GM12878 (cell line): ENCODE results near the gene TXNRD1.

Experiments
- CBFB ChIP-seq: IDR thresholded peaks from 2 replicates; pipeline ENCODE4 v1.6.1; 2016; ENCODE audit warnings: antibody characterized with exemption, low read depth
- CBX5 ChIP-seq: sonication (generic); IDR thresholded peaks from 2 replicates; pipeline ENCODE4 v1.6.1; 2016; ENCODE audit warnings: low read depth, moderate library complexity, mild to moderate bottlenecking, inconsistent platforms
- CEBPB ChIP-seq, 2 experiments: fragments of 150-350 bp in 1 of 2; IDR thresholded peaks; 2 replicates each; pipeline ENCODE4 v1.6.1; 2012 to 2014; ENCODE audit warnings: low read depth in 2 of 2, low read length in 2 of 2, borderline replicate concordance in 1 of 2, inconsistent platforms in 1 of 2
- NR2C1 ChIP-seq: fragments of 450-650 bp; IDR thresholded peaks from 2 replicates; pipeline ENCODE4 v1.6.1; 2017; ENCODE audit warnings: antibody characterized with exemption, mild to moderate bottlenecking, moderate library complexity
- RFX5 ChIP-seq: IDR thresholded peaks from 2 replicates; pipeline ENCODE4 v1.6.1; 2011; ENCODE audit warnings: low read depth, low read length, improper control_type of control experiment
- SMC3 ChIP-seq: IDR thresholded peaks from 2 replicates; pipeline ENCODE4 v1.6.1; 2011; ENCODE audit warnings: low read length, improper control_type of control experiment, borderline replicate concordance
- SUPT20H ChIP-seq: IDR thresholded peaks from 2 replicates; pipeline ENCODE4 v1.6.1; 2011; ENCODE audit warnings: low read depth, mild to moderate bottlenecking, low read length, moderate library complexity, borderline replicate concordance; ENCODE audit not compliant: control insufficient read depth
- TF ChIP-seq, protein P1 (sequence below): IDR thresholded peaks from 2 replicates; pipeline ENCODE4 v1.6.1; 2012; ENCODE audit warnings: low read depth, low read length, improper control_type of control experiment
- TF ChIP-seq, protein P2 (sequence below), 3 experiments: IDR thresholded peaks in 2 of 3; conservative IDR thresholded peaks in 1 of 3; 2 replicates each; pipeline ENCODE4 v1.5.1; 2011; ENCODE audit warnings: low read depth in 3 of 3, low read length in 3 of 3, mild to moderate bottlenecking in 3 of 3, control low read depth in 2 of 3, moderate library complexity in 2 of 3, inconsistent platforms in 1 of 3, mixed read lengths in 1 of 3; ENCODE audit not compliant: control insufficient read depth in 2 of 3, insufficient read depth in 1 of 3; ENCODE audit errors: extremely low read depth in 1 of 3

DNA sequence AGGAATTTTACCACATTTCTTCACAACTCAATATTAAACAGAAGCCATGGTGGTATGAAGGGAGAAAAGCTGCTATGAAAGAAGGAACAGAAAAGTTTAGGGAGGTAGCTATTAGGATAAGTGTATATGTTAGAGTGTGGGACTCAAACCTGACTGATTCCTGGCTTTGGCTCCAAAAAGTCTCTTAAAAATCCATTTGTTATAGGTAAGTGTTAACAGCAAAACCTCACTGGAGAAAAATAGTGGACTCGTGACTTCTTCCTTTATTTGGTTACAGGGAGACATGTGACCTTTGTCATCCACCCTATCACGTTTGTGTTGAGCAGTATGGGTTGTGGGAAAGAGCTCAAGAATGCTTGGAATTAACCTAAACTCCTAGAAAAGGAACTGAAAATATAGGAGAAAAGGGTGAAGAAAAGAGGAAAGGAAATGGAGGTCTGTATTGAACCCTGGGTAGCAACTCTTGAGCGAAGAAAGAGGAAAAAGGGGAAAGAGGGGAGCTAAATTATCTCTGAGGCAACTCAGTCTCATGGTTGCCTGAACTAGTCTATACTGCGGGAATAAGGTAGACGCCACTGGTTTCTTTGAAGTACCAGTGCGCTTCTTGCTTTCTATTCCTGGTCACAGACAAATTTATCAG is 84.4 kb downstream of the TXNRD1 start:
- TF ChIP-seq CEBPB (IDR thresholded peaks at IDR 0.05; ENCODE audit: borderline replicate concordance in 1 of 2, low read depth in 2 of 2, low read length in 2 of 2) (no peak), SMC3 (no peak), CBFB (no peak), RFX5 (no peak), CBX5 (no peak), NR2C1 (no peak), SUPT20H (no peak)
- TF ChIP-seq, protein P1, sequence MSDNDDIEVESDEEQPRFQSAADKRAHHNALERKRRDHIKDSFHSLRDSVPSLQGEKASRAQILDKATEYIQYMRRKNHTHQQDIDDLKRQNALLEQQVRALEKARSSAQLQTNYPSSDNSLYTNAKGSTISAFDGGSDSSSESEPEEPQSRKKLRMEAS = no peak
- TF ChIP-seq, protein P2, sequence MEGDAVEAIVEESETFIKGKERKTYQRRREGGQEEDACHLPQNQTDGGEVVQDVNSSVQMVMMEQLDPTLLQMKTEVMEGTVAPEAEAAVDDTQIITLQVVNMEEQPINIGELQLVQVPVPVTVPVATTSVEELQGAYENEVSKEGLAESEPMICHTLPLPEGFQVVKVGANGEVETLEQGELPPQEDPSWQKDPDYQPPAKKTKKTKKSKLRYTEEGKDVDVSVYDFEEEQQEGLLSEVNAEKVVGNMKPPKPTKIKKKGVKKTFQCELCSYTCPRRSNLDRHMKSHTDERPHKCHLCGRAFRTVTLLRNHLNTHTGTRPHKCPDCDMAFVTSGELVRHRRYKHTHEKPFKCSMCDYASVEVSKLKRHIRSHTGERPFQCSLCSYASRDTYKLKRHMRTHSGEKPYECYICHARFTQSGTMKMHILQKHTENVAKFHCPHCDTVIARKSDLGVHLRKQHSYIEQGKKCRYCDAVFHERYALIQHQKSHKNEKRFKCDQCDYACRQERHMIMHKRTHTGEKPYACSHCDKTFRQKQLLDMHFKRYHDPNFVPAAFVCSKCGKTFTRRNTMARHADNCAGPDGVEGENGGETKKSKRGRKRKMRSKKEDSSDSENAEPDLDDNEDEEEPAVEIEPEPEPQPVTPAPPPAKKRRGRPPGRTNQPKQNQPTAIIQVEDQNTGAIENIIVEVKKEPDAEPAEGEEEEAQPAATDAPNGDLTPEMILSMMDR (IDR thresholded peaks at IDR 0.05 in 2 of 3, conservative IDR thresholded peaks at IDR 0.05 in 1 of 3; ENCODE audit: control insufficient read depth in 2 of 3, extremely low read depth in 1 of 3, insufficient read depth in 1 of 3, low read depth in 3 of 3, low read length in 3 of 3) = no peak
